Endothelial cell of umbilical vein (primary cell): ENCODE data around the gene RAB6B. TPM values are rescaled to one million over a fixed set of nuclear protein-coding genes. Genes with fewer than 3 reads are reported as not detected.

Source experiments
- BruUV-seq: library from RNA; stranded (reverse); fragments of 400-500 nt; replicated peaks from 2 replicates; lab custom pipeline; 2021; lab: Mats Ljungman, UMichigan
- CTCF ChIA-PET: fragments of 300-600, 350-600 bp; sonication (Branson Sonifier 250); formaldehyde crosslinking; loops from one replicate; lab custom pipeline; 2021; ENCODE audit warnings: antibody characterized with exemption, inconsistent platforms; lab: Charles Lee
- POLR2A ChIA-PET: fragments of 300-600, 350-600 bp; sonication (Branson Sonifier 250); formaldehyde crosslinking; loops from one replicate; lab custom pipeline; 2021; ENCODE audit warnings: antibody characterized with exemption, inconsistent platforms; lab: Charles Lee
- DNase-seq: peaks from one replicate; pipeline ENCODE4 v3.0.0-alpha.2; 2011; ENCODE audit warnings: low read depth, low spot score
- FAIRE-seq: peaks from 2 replicates; lab custom pipeline; 2011; peaks lifted over from hg19 to GRCh38; lab: Jason Lieb, UNC
- H2AFZ ChIP-seq: 2 replicates; pipeline ENCODE4 v1.6.0; 2012; ENCODE audit warnings: low read depth, low read length, control low read depth, inconsistent platforms
- H3K27ac ChIP-seq: 2 replicates; pipeline ENCODE4 v1.5.1; 2011; ENCODE audit warnings: low read depth, mild to moderate bottlenecking, control low read depth, low read length, moderate library complexity; ENCODE audit not compliant: insufficient read depth
- H3K27me3 ChIP-seq, 2 experiments: 2 replicates each; pipeline versions ENCODE4 v1.6.0 to v1.6.1; 2011; ENCODE audit warnings: low read length in 2 of 2, mixed read lengths in 1 of 2; ENCODE audit not compliant: control insufficient read depth in 2 of 2, insufficient read depth in 2 of 2
- H3K36me3 ChIP-seq, 2 experiments: 2 replicates in 1 of 2; 3 replicates in 1 of 2; pipeline ENCODE4 v1.5.1; 2011; ENCODE audit warnings: low read length in 2 of 2, mild to moderate bottlenecking in 1 of 2, moderate library complexity in 1 of 2; ENCODE audit not compliant: control insufficient read depth in 2 of 2, insufficient read depth in 2 of 2; ENCODE audit errors: extremely low read depth in 1 of 2
- H3K4me1 ChIP-seq: 3 replicates; pipeline ENCODE4 v1.5.1; 2011; ENCODE audit warnings: mild to moderate bottlenecking, low read length; ENCODE audit not compliant: control insufficient read depth, insufficient read depth; ENCODE audit errors: extremely low read depth
- H3K4me2 ChIP-seq: 2 replicates; pipeline ENCODE4 v1.6.1; 2011; ENCODE audit warnings: low read length, control low read depth, mixed read lengths; ENCODE audit not compliant: insufficient read depth
- H3K4me3 ChIP-seq, 3 experiments: fragments of 200-600 bp in 1 of 3; sonication (generic), shearing (Covaris generic) in 1 of 3; replicated peaks in 1 of 3; 2 replicates each; pipeline ENCODE4 v1.5.1; 2011 to 2016; ENCODE audit warnings: control low read depth in 3 of 3, low read length in 3 of 3, mild to moderate bottlenecking in 2 of 3, inconsistent platforms in 1 of 3, low read depth in 1 of 3, moderate library complexity in 1 of 3; ENCODE audit not compliant: insufficient read depth in 1 of 3
- H3K79me2 ChIP-seq: 2 replicates; pipeline ENCODE4 v1.6.0; 2012; ENCODE audit warnings: low read length, inconsistent platforms; ENCODE audit not compliant: control insufficient read depth, insufficient read depth
- H3K9ac ChIP-seq: replicated peaks from 2 replicates; pipeline ENCODE3; 2011; ENCODE audit warnings: low read length, control low read depth; ENCODE audit not compliant: insufficient read depth; ENCODE audit errors: extremely low read depth
- H3K9me1 ChIP-seq: replicated peaks from 3 replicates; pipeline ENCODE4 v1.6.0; 2011; ENCODE audit warnings: mild to moderate bottlenecking, low read length; ENCODE audit not compliant: control insufficient read depth, insufficient read depth; ENCODE audit errors: extremely low read depth
- H3K9me3 ChIP-seq: replicated peaks from 2 replicates; pipeline ENCODE4 v1.5.1; 2012; ENCODE audit warnings: low read length, inconsistent platforms; ENCODE audit not compliant: control insufficient read depth, insufficient read depth
- H4K20me1 ChIP-seq: replicated peaks from 2 replicates; pipeline ENCODE3; 2011; ENCODE audit warnings: mild to moderate bottlenecking, low read length; ENCODE audit not compliant: control insufficient read depth, insufficient read depth; ENCODE audit errors: extremely low read depth
- CTCF ChIP-seq, 2 donors: IDR thresholded peaks; 1 replicate in 1 of 2; 2 replicates in 1 of 2; pipeline ENCODE4 v1.5.1; 2011; ENCODE audit warnings: low read length in 2 of 2, mild to moderate bottlenecking in 2 of 2, moderate library complexity in 2 of 2, control low read depth in 1 of 2, inconsistent platforms in 1 of 2, low read depth in 1 of 2; ENCODE audit not compliant: insufficient read depth in 1 of 2; ENCODE audit errors: extremely low read depth in 1 of 2
- EZH2 ChIP-seq: IDR thresholded peaks from 2 replicates; pipeline ENCODE4 v1.6.1; 2012; ENCODE audit warnings: borderline replicate concordance, low read depth, mild to moderate bottlenecking, moderate library complexity, low read length, inconsistent platforms; ENCODE audit not compliant: severe bottlenecking
- FOS ChIP-seq: IDR thresholded peaks from 2 replicates; pipeline ENCODE4 v1.6.1; 2011; ENCODE audit warnings: mild to moderate bottlenecking, low read length, moderate library complexity, borderline replicate concordance; ENCODE audit not compliant: insufficient read depth
- GATA2 ChIP-seq: IDR thresholded peaks from 2 replicates; pipeline ENCODE4 v1.7.0; 2011; ENCODE audit warnings: low read depth, mild to moderate bottlenecking, moderate library complexity, mixed read lengths, low read length; ENCODE audit not compliant: insufficient read length, insufficient read depth
- JUN ChIP-seq: IDR thresholded peaks from 2 replicates; pipeline ENCODE4 v1.6.1; 2011; ENCODE audit warnings: borderline replicate concordance, low read depth; ENCODE audit not compliant: insufficient read length, insufficient read depth
- MAX ChIP-seq: IDR thresholded peaks from 2 replicates; pipeline ENCODE4 v1.6.1; 2011; ENCODE audit not compliant: insufficient read depth, insufficient read length
- MYC ChIP-seq: IDR thresholded peaks from one replicate; pipeline ENCODE4 v1.6.1; 2011; ENCODE audit warnings: mild to moderate bottlenecking, low read depth, low read length
- POLR2A ChIP-seq: IDR thresholded peaks from 2 replicates; pipeline ENCODE4 v1.6.1; 2012; ENCODE audit warnings: low read depth, mild to moderate bottlenecking, control low read depth, low read length
- POLR2AphosphoS5 ChIP-seq: IDR thresholded peaks from 2 replicates; pipeline ENCODE4 v1.6.1; 2012; ENCODE audit warnings: low read depth, mild to moderate bottlenecking, control low read depth, low read length, moderate library complexity; ENCODE audit not compliant: insufficient read depth
- dilution Hi-C: fragments of 300-500 bp; cut with MboI; formaldehyde crosslinking; loops from one replicate; pipeline ENCODE4 v1.15.0; 2019; ENCODE audit warnings: low sequenced_read_pairs; ENCODE audit not compliant: extremely low pct_ligation_motif_present
- intact Hi-C: fragments of 100-400 bp; cut with micrococcal nuclease; formaldehyde crosslinking; loops from one replicate; pipeline ENCODE4 v1.10.0; 2022
- polyA plus RNA-seq, 4 experiments: library from polyadenylated mRNA; depleted of rRNA in 3 of 4; stranded (reverse) in 3 of 4; unstranded in 1 of 4; fragments of >200 nt; gene quantifications; 2 replicates each; pipeline versions ENCODE4 v1.2.1 to v1.2.3, GENCODE V29; 2011 to 2012; ENCODE audit warnings: missing spikeins in 1 of 4
- total RNA-seq: library from RNA; stranded (reverse); gene quantifications from 2 replicates; pipeline ENCODE4 v1.2.3, GENCODE V29; 2021

Gene RAB6B
- total and polyA plus RNA-seq, 2 donors (not counting 3 experiments of a cell fraction or from before 2014, with no cell fraction given) = 1.7 to 6.7 TPM

GRCh38 chr3:133835961-133836360 is 59.7 kb downstream of the RAB6B start:
- Histone ChIP-seq H3K4me3 (no peak overlapping the region), H3K9ac (no peak overlapping the region), H3K4me1 (no peaks in the 10 kb centered on the region), H3K79me2 (no peaks in the 10 kb centered on the region), H3K4me2 (no peak overlapping the region), H4K20me1 (no peaks in the 10 kb centered on the region), H3K9me3 (no peaks in the 10 kb centered on the region), H3K27ac (no peak overlapping the region), H3K27me3 (no peaks in the 10 kb centered on the region), H3K36me3 (no peaks in the 10 kb centered on the region), H2AFZ (no peak overlapping the region), H3K9me1 (no peaks in the 10 kb centered on the region)
- CTCF ChIA-PET = no interaction called here
- intact Hi-C loops = no loop called here
- POLR2A ChIA-PET = no interaction called here
- TF ChIP-seq MAX (no peak), JUN (no peak), FOS (no peak), POLR2A (no peak), GATA2 (no peak), EZH2 (no peak), MYC (no peak), POLR2AphosphoS5 (no peak), CTCF (IDR thresholded peaks at IDR 0.05; ENCODE audit: extremely low read depth in 1 of 2, insufficient read depth in 1 of 2, low read depth in 1 of 2, low read length in 2 of 2) (no peak)
- FAIRE-seq (no peak), DNase-seq (no peak)
- dilution Hi-C loops = no loop called here
- BruUV-seq = no TSS peak
